Measurements from ENCODE around the gene STARD3. TPM values are rescaled to one million over a fixed set of nuclear protein-coding genes. Genes with fewer than 3 reads are reported as not detected.

STARD3 gene
- total and polyA plus RNA-seq, 4 experiments from 2014 or later, result 42.2 to 110 (median 73.8) TPM

DNA sequence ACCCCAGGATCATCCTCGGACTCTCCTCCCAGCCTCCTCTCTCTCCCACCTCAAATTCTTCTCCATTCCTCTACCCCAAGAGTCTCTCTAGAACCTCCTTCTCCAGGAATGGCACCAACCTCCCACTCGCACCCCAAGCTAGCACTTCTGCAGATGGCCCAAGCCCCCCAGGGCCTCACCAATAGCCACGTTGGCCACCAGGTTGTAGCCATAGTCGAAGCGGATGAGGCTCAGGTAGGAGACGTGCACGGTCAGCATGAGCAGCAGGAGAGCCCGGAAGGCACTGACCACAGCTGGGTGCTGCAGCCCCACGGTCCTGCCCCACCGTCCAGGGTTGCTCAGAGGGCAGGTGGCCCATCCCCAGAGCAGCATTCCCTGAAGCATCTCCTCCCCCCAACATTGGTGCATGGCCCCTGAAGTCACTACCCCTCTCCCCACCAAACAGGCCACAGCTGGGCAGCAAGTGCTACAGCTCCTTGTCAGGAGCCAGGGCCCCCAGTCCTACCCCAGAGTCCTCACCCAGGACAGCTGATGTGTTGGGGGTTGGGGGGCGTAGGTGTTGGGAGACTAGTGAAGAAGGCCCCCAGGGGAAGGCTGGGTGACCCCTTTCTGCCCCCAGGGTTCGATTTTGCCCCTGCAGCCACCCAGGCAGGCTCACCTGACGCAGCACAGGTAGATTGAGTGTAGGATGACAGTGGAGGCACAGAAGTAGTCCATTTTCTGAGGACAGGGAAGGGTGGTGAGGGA, 36.6 kb downstream of the STARD3 start:
- H3K4me1 ChIP-seq (ENCODE audit: insufficient read depth, low read length), result peaks cover 38% of the 10 kb centered on the region
- H3K9me3 ChIP-seq (ENCODE audit: control insufficient read depth in 1 of 2, low read length in 2 of 2), result no peaks in the 10 kb centered on the region
- DNase-seq, result no peak
- CTCF ChIA-PET (ENCODE audit: partially characterized antibody), result interaction anchor here (1.6 kb wide), 1 partner anchor 57 kb away, joined by 5 read pairs; the partner anchor contains the start of gene MIEN1
- intact Hi-C loops (cut with micrococcal nuclease), result no loop called here
- peaks cover 3 to 8% of the 10 kb centered on the region in 2 donors for H3K27me3 Mint-ChIP-seq
- H3K4me3 Mint-ChIP-seq, result no peak overlapping the region
- POLR2A ChIA-PET (ENCODE audit: partially characterized antibody), result interaction anchor here (4.1 kb wide), 1 partner anchor 6 kb away, joined by 22 read pairs; the partner anchor contains the start of genes PNMT and TCAP
- peaks cover 26 to 46% (median 35%) of the 10 kb centered on the region in 4 donors for H3K4me1 Mint-ChIP-seq
- peak overlapping the region in 1 of 7 donors; percentile 63 for H3K27ac Mint-ChIP-seq
- no peak overlapping the region for H3K4me3 ChIP-seq (ENCODE audit: low read length in 2 of 2)
- peaks cover 0 to 2% of the 10 kb centered on the region in 2 donors for H3K36me3 Mint-ChIP-seq
- H3K36me3 ChIP-seq (ENCODE audit: insufficient read depth, low read length), result no peaks in the 10 kb centered on the region
- H3K27me3 ChIP-seq (ENCODE audit: insufficient read depth, low read length), result peaks cover 9% of the 10 kb centered on the region
- no peak overlapping the region for H3K27ac ChIP-seq (ENCODE audit: low read depth, low read length)
- no peaks in the 10 kb centered on the region for H3K9me3 Mint-ChIP-seq

DNA sequence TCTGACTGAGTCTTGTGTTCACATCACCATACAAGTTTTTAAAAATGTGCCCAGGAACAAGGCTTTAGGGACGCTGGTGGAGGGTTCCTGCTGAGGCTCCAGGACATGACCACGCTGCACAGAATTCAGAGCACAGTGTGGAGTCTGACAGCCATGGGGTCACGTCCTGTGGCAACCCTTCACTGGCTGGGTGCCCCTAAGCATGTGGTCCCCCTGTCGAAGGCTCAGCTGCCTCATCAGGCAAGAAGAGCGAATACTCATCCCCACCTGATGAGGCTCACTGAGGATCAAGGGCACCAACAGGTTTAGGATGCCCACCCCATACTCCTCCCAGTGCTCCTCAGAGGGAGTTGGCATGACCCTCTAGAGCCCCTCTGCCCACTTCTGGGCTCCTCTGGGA, 37.2 kb downstream of the STARD3 start:
- no peak for DNase-seq
- Mint-ChIP-seq H3K27ac (no peak overlapping the region), H3K27me3 (peaks cover 0 to 5% of the 10 kb centered on the region in 2 donors), H3K4me3 (no peak overlapping the region), H3K4me1 (peaks cover 28 to 49% (median 38%) of the 10 kb centered on the region in 4 donors), H3K36me3 (peaks cover 0 to 2% of the 10 kb centered on the region in 2 donors), H3K9me3 (no peaks in the 10 kb centered on the region)
- Histone ChIP-seq H3K4me3 (ENCODE audit: low read length in 2 of 2) (no peak overlapping the region), H3K27ac (ENCODE audit: low read depth, low read length) (no peak overlapping the region), H3K36me3 (ENCODE audit: insufficient read depth, low read length) (no peaks in the 10 kb centered on the region), H3K9me3 (ENCODE audit: control insufficient read depth in 1 of 2, low read length in 2 of 2) (no peaks in the 10 kb centered on the region), H3K27me3 (ENCODE audit: insufficient read depth, low read length) (peaks cover 6% of the 10 kb centered on the region), H3K4me1 (ENCODE audit: insufficient read depth, low read length) (peaks cover 42% of the 10 kb centered on the region)
- intact Hi-C loops (cut with micrococcal nuclease), result no loop called here
- POLR2A ChIA-PET (ENCODE audit: partially characterized antibody), result interaction anchor here (4.1 kb wide), 1 partner anchor 7 kb away, joined by 22 read pairs; the partner anchor contains the start of genes PNMT and TCAP
- CTCF ChIA-PET (ENCODE audit: partially characterized antibody), result interaction anchor here (0.9 kb wide), 1 partner anchor 17 kb away, joined by 3 read pairs; no protein-coding TSS in a partner anchor

DNA sequence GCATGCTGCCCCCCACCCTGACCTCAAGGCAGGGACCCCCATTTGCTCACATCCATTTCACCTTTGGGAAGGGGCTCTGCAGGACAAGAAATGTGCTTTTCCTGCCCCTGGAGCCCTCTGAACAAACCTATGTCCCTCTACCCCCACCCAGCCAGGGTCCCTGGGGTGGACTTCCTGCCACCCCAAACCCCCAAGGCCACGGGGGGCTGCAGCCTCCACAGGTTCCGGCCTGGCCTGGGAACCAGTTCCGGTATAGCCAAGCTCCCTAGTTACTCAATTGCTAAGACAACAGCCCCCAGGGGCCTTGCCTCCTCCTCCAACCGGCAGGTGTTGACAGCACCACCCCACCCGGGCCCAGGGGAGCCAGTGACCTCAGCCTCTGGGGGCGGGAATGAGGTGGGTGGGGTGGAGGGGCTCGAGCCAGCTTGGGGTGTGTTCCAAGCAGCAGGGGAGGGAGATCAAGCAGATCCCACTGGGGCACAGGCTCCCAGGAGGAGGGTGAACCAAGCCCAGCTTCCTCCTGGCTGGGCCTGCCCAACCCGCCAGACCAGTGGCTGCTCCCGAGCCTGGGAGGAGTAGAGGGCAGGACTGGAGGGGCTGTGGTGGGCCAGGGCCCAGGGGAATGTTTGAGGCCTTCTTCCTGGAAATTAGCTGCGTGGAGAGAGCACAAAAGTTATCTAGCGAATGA, 37.9 kb downstream of the STARD3 start:
- H3K36me3 ChIP-seq (ENCODE audit: insufficient read depth, low read length), result no peaks in the 10 kb centered on the region
- no peak for DNase-seq
- Mint-ChIP-seq H3K27me3 (peaks cover 0 to 1% of the 10 kb centered on the region in 2 donors), H3K4me1 (peaks cover 35 to 56% (median 45%) of the 10 kb centered on the region in 4 donors), H3K36me3 (peaks cover 0 to 4% of the 10 kb centered on the region in 2 donors), H3K4me3 (peak overlapping the region in 1 of 8 donors; percentile 38), H3K9me3 (no peaks in the 10 kb centered on the region), H3K27ac (peak overlapping the region in 3 of 7 donors; percentile 37 to 97 (median 92))
- no peak overlapping the region for H3K27ac ChIP-seq (ENCODE audit: low read depth, low read length)
- peaks cover 48% of the 10 kb centered on the region for H3K4me1 ChIP-seq (ENCODE audit: insufficient read depth, low read length)
- ChIA-PET POLR2A (ENCODE audit: partially characterized antibody) (interaction anchor here (1.6 to 4.1 kb wide), 3 partner anchors 8 to 55 kb away, joined by 9 to 22 read pairs (median 10); partner anchors contain the start of genes MIEN1, PGAP3, PNMT and TCAP), CTCF (ENCODE audit: partially characterized antibody) (interaction anchor here (0.9 to 1.7 kb wide), 5 partner anchors 13 to 102 kb away, joined by 3 to 5 read pairs (median 3); partner anchors contain the start of genes MIEN1 and PGAP3)
- no peak overlapping the region for H3K4me3 ChIP-seq (ENCODE audit: low read length in 2 of 2)
- no peaks in the 10 kb centered on the region for H3K27me3 ChIP-seq (ENCODE audit: insufficient read depth, low read length)
- intact Hi-C loops (cut with micrococcal nuclease), result no loop called here
- H3K9me3 ChIP-seq (ENCODE audit: control insufficient read depth in 1 of 2, low read length in 2 of 2), result no peaks in the 10 kb centered on the region

DNA sequence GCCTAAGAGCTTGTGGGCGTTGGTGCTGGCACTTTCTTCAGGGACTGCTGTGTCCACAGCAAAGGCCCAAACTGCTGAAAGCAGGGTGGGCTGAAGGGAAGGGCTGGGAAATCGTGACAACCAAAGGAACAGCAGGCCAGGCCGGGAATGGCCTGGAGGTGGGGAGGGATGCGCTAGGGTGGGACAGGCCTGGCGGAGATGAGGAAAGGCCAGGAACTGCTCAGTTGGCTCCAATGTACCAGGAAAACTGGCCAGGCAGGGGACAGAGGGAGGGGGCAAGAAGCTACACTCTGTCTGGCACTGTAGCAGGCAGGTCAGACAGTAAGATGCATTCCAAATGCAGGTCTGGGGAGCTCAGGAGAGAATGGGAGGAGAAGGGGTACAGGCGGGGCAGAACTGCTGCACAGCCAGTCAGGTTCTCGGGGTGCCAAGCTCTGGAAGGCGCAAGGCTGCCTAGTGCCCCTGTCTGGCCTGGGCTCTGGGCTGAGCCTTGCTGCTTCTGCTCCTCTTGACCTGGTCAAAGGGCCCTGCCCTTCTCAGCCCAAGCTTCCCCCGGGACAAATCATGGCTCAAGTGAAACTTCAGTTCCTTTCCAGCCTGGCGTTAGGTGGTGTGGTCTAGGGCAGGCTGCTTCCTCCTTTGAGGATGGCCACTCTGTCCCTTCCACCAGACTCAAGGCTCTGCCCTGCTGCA, 38.6 kb downstream of the STARD3 start:
- no peaks in the 10 kb centered on the region for H3K9me3 ChIP-seq (ENCODE audit: control insufficient read depth in 1 of 2, low read length in 2 of 2)
- peaks cover 55% of the 10 kb centered on the region for H3K4me1 ChIP-seq (ENCODE audit: insufficient read depth, low read length)
- CTCF ChIA-PET (ENCODE audit: partially characterized antibody), result interaction anchor here (0.9 to 1.7 kb wide), 6 partner anchors 9 to 102 kb away, joined by 3 to 9 read pairs (median 4); partner anchors contain the start of genes MIEN1 and PGAP3
- Mint-ChIP-seq H3K4me1 (peaks cover 41 to 63% (median 52%) of the 10 kb centered on the region in 4 donors), H3K4me3 (peak overlapping the region in 5 of 8 donors; percentile 39 to 73 (median 52)), H3K36me3 (peaks cover 0 to 11% of the 10 kb centered on the region in 2 donors), H3K9me3 (no peaks in the 10 kb centered on the region), H3K27ac (peak overlapping the region; percentile 77 to 97 (median 92)), H3K27me3 (no peaks in the 10 kb centered on the region)
- DNase-seq, result no peak
- intact Hi-C loops (cut with micrococcal nuclease), result no loop called here
- H3K4me3 ChIP-seq (ENCODE audit: low read length in 2 of 2), result no peak overlapping the region
- no peaks in the 10 kb centered on the region for H3K27me3 ChIP-seq (ENCODE audit: insufficient read depth, low read length)
- POLR2A ChIA-PET (ENCODE audit: partially characterized antibody), result interaction anchor here (0.5 to 4.1 kb wide), 6 partner anchors 8 to 186 kb away, joined by 3 to 22 read pairs (median 6); partner anchors contain the start of genes MIEN1, PGAP3, PNMT and TCAP
- peak overlapping the region; percentile 6 for H3K27ac ChIP-seq (ENCODE audit: low read depth, low read length)
- no peaks in the 10 kb centered on the region for H3K36me3 ChIP-seq (ENCODE audit: insufficient read depth, low read length)

DNA sequence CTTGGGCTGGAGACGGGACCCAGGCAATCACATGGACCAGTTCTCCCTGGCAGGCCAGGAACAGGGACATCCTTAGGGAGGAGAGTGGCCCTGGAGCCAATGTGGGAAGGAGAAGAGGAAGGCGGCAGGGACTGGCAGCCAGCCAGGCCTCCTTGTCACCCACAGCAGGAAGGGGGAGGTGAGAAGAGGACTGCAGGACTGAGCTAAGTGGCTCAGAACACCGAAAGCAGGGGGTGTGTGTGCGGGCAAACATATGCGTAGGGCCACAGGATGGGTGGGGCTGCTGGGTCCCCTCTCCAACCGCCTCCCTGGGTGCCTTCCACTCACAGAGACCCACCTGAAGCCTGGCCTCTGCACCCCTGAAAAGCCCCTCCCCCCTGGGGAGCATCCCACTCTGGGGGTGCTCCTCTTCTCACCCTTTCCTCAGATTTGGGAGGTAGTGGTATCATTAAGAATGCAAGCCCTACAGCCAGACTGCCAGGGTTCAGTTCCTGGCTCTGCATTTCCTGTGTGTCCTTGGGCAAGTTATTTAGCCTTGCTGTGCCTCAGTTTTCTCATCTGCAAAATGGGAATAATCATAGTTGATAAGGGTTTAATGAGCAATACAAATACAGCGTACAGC, 39.4 kb downstream of the STARD3 start:
- Histone ChIP-seq H3K36me3 (ENCODE audit: insufficient read depth, low read length) (no peaks in the 10 kb centered on the region), H3K4me3 (ENCODE audit: low read length in 2 of 2) (no peak overlapping the region), H3K27ac (ENCODE audit: low read depth, low read length) (peak overlapping the region; percentile 6), H3K27me3 (ENCODE audit: insufficient read depth, low read length) (no peaks in the 10 kb centered on the region), H3K4me1 (ENCODE audit: insufficient read depth, low read length) (peaks cover 61% of the 10 kb centered on the region), H3K9me3 (ENCODE audit: control insufficient read depth in 1 of 2, low read length in 2 of 2) (no peaks in the 10 kb centered on the region)
- Mint-ChIP-seq H3K4me3 (peak overlapping the region in 7 of 8 donors; percentile 21 to 77 (median 70)), H3K27ac (peak overlapping the region; percentile 77 to 97 (median 92)), H3K36me3 (peaks cover 0 to 15% of the 10 kb centered on the region in 2 donors), H3K4me1 (peaks cover 44 to 70% (median 58%) of the 10 kb centered on the region in 4 donors), H3K9me3 (no peaks in the 10 kb centered on the region), H3K27me3 (no peaks in the 10 kb centered on the region)
- ChIA-PET CTCF (ENCODE audit: partially characterized antibody) (interaction anchor here (0.9 to 1.7 kb wide), 7 partner anchors 7 to 101 kb away, joined by 3 to 9 read pairs (median 3); partner anchors contain the start of genes MIEN1 and PGAP3), POLR2A (ENCODE audit: partially characterized antibody) (interaction anchor here (1.0 to 4.1 kb wide), 5 partner anchors 9 to 185 kb away, joined by 3 to 22 read pairs (median 9); partner anchors contain the start of genes MIEN1, PGAP3, PNMT and TCAP)
- intact Hi-C loops (cut with micrococcal nuclease), result no loop called here
- DNase-seq, result peak; percentile 54 to 72 (median 69)

DNA sequence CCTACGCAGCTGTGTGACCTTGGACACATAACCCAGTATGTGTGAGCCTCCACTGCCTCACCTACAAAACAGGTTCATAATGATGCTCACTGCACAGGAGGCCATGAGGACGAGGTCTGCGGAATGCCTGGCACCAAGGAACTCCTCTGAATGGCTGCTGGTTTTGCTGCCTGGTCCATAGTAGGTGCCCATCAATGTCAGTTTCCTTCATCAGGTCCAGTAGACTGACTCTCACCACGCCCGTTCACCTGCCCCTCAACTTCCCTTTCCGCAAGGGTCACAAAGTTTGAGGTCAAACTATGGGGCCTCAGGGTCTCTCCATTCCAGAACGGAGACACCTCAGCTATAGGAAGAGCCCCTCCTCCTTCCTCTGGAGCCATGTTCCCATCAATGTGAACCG, 40.1 kb downstream of the STARD3 start:
- H3K9me3 ChIP-seq (ENCODE audit: control insufficient read depth in 1 of 2, low read length in 2 of 2), result no peaks in the 10 kb centered on the region
- Mint-ChIP-seq H3K4me1 (peaks cover 41 to 70% (median 56%) of the 10 kb centered on the region in 4 donors), H3K36me3 (peaks cover 0 to 15% of the 10 kb centered on the region in 2 donors), H3K27ac (peak overlapping the region in 6 of 7 donors; percentile 37 to 97 (median 80)), H3K4me3 (peak overlapping the region in 3 of 8 donors; percentile 10 to 40 (median 32)), H3K9me3 (no peaks in the 10 kb centered on the region), H3K27me3 (no peaks in the 10 kb centered on the region)
- H3K27me3 ChIP-seq (ENCODE audit: insufficient read depth, low read length), result no peaks in the 10 kb centered on the region
- peak overlapping the region; percentile 6 for H3K27ac ChIP-seq (ENCODE audit: low read depth, low read length)
- no peak for DNase-seq
- ChIA-PET POLR2A (ENCODE audit: partially characterized antibody) (interaction anchor here (0.6 to 4.5 kb wide), 3 partner anchors 10 to 39 kb away, joined by 3 to 45 read pairs (median 22); partner anchors contain the start of genes PGAP3, PNMT and TCAP), CTCF (ENCODE audit: partially characterized antibody) (interaction anchor here (0.9 to 1.7 kb wide), 7 partner anchors 8 to 55 kb away, joined by 3 to 7 read pairs (median 4); partner anchors contain the start of gene PGAP3)
- H3K36me3 ChIP-seq (ENCODE audit: insufficient read depth, low read length), result no peaks in the 10 kb centered on the region
- intact Hi-C loops (cut with micrococcal nuclease), result no loop called here
- no peak overlapping the region for H3K4me3 ChIP-seq (ENCODE audit: low read length in 2 of 2)
- H3K4me1 ChIP-seq (ENCODE audit: insufficient read depth, low read length), result peaks cover 61% of the 10 kb centered on the region

Data from CD4-positive, alpha-beta memory T cell (primary cell).